Measurements from ENCODE around the gene XPR1.

DNA sequence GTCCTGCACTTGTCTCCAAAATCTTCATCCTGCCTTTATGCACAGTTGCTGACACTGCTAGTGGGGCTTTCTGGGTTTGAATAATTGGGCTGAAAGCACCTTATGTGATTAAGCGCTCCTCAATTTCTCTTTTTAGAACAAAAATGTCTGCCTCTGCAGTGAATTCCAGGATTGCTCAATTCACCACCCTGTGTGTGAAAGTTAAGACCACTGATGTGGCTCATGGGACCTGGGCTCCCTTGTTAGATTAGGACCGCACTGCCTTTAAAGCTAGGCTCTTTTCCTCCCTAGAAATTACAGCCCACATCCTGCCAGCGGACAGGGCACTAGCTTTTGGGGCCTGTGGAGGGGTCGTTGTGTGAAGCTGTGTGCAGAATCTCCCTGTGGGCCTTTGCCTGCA, 299.7 kb downstream of the XPR1 start:
- TF ChIP-seq POLR2A (IDR thresholded peaks at IDR 0.05), result no peak
- TF ChIP-seq, protein P1, sequence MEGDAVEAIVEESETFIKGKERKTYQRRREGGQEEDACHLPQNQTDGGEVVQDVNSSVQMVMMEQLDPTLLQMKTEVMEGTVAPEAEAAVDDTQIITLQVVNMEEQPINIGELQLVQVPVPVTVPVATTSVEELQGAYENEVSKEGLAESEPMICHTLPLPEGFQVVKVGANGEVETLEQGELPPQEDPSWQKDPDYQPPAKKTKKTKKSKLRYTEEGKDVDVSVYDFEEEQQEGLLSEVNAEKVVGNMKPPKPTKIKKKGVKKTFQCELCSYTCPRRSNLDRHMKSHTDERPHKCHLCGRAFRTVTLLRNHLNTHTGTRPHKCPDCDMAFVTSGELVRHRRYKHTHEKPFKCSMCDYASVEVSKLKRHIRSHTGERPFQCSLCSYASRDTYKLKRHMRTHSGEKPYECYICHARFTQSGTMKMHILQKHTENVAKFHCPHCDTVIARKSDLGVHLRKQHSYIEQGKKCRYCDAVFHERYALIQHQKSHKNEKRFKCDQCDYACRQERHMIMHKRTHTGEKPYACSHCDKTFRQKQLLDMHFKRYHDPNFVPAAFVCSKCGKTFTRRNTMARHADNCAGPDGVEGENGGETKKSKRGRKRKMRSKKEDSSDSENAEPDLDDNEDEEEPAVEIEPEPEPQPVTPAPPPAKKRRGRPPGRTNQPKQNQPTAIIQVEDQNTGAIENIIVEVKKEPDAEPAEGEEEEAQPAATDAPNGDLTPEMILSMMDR (IDR thresholded peaks at IDR 0.05), result no peak
